K562 (cell line): ENCODE measurements around the gene ZNF66. TPM values are rescaled to one million over a fixed set of nuclear protein-coding genes. Genes with fewer than 3 reads are reported as not detected.

Experiments
- ARNT ChIP-seq, 2 experiments: fragments of 450-650 bp; IDR thresholded peaks; 2 replicates each; pipeline ENCODE4 v1.6.1; 2016; ENCODE audit warnings: mild to moderate bottlenecking in 1 of 2
- DIDO1 ChIP-seq: fragments of 450-650 bp; IDR thresholded peaks from 2 replicates; pipeline ENCODE4 v1.6.1; 2016; ENCODE audit warnings: low read depth, missing biosample characterization, missing genetic modification characterization
- FOS ChIP-seq: IDR thresholded peaks from 3 replicates; pipeline ENCODE4 v1.6.1; 2011; ENCODE audit not compliant: insufficient read length; ENCODE audit errors: extremely low read depth
- GABPB2 ChIP-seq: fragments of 250-450 bp; sonication (Bioruptor Pico); conservative IDR thresholded peaks from 2 replicates; pipeline ENCODE4 v1.5.1; 2021; ENCODE audit warnings: mild to moderate bottlenecking
- HDGF ChIP-seq: fragments of 450-650 bp; IDR thresholded peaks from 2 replicates; pipeline ENCODE4 v1.6.1; 2016
- KDM1A ChIP-seq, 2 experiments: fragments of 450-650 bp; IDR thresholded peaks; 2 replicates each; pipeline ENCODE4 v1.6.1; 2016; ENCODE audit warnings: mild to moderate bottlenecking in 2 of 2
- KDM5B ChIP-seq: fragments of 200-600 bp; sonication (generic); IDR thresholded peaks from 2 replicates; pipeline ENCODE4 v1.6.1; 2012; ENCODE audit warnings: low read depth, mild to moderate bottlenecking, moderate library complexity, low read length, control low read depth, inconsistent platforms; ENCODE audit not compliant: insufficient replicate concordance
- MECOM ChIP-seq: fragments of 250-450 bp; sonication (Bioruptor Pico); IDR thresholded peaks from 2 replicates; pipeline ENCODE4 v1.8.0; 2022; ENCODE audit warnings: inconsistent platforms
- PHF21A ChIP-seq: fragments of 450-650 bp; IDR thresholded peaks from 2 replicates; pipeline ENCODE4 v1.6.1; 2017; ENCODE audit warnings: low read depth, borderline replicate concordance
- PHTF2 ChIP-seq: fragments of 250-450 bp; sonication (Bioruptor Pico); IDR thresholded peaks from 2 replicates; pipeline ENCODE4 v1.5.0; 2021; ENCODE audit warnings: mild to moderate bottlenecking
- POLR2H ChIP-seq: IDR thresholded peaks from 2 replicates; pipeline ENCODE4 v1.6.1; 2016; ENCODE audit warnings: missing genetic modification characterization, low read depth, mild to moderate bottlenecking, control low read depth, missing compliant biosample characterization, moderate library complexity
- SMARCE1 ChIP-seq: fragments of 450-650 bp; IDR thresholded peaks from 2 replicates; pipeline ENCODE4 v1.7.1; 2016; ENCODE audit warnings: mild to moderate bottlenecking
- TBP ChIP-seq: optimal IDR thresholded peaks from 2 replicates; pipeline ENCODE3; 2011; ENCODE audit warnings: low read depth, low read length, improper control_type of control experiment
- TEAD1 ChIP-seq, 2 experiments: fragments of 450-650 bp in 1 of 2; sonication (generic) in 1 of 2; formaldehyde crosslinking; IDR thresholded peaks; 2 replicates each; pipeline versions ENCODE4 v1.4.0 to v1.8.0; 2020 to 2022; ENCODE audit warnings: mild to moderate bottlenecking in 2 of 2, missing genetic modification reagents in 1 of 2
- TGIF2 ChIP-seq: sonication (generic); formaldehyde crosslinking; IDR thresholded peaks from 2 replicates; pipeline ENCODE4 v1.8.1; 2022; ENCODE audit warnings: mild to moderate bottlenecking, missing genetic modification reagents, moderate library complexity
- ZBTB1 ChIP-seq: sonication (generic); formaldehyde crosslinking; IDR thresholded peaks from 2 replicates; pipeline ENCODE4 v1.8.1; 2023; ENCODE audit warnings: missing genetic modification reagents, low read depth, mild to moderate bottlenecking, borderline replicate concordance
- ZNF431 ChIP-seq: sonication (generic); formaldehyde crosslinking; IDR thresholded peaks from 2 replicates; pipeline ENCODE4 v1.8.0; 2022; ENCODE audit warnings: mild to moderate bottlenecking, missing genetic modification reagents
- polyA plus RNA-seq, 8 experiments: library from polyadenylated mRNA; depleted of rRNA in 4 of 8; stranded (reverse) in 5 of 8; unstranded in 3 of 8; fragments of >200 nt; fragmentation: Nextera tagmentation in 2 of 8; fragmentation: Illumina TruSeq in 1 of 8; extraction: Ambion mirVana in 2 of 8; extraction: Trizol in 1 of 8; gene quantifications; 2 replicates each; pipeline versions ENCODE4 v1.2.1 to v1.2.3, GENCODE V29; 2011 to 2014; ENCODE audit warnings: inconsistent platforms in 1 of 8, missing spikeins in 1 of 8
- total RNA-seq, 7 experiments: library from RNA; depleted of rRNA in 6 of 7; stranded (reverse); fragments of >200 nt in 6 of 7; fragmentation: Illumina TruSeq in 2 of 7; extraction: Trizol in 2 of 7; gene quantifications; 2 replicates each; pipeline versions ENCODE4 v1.2.1 to v1.2.3, GENCODE V29; 2011 to 2021; ENCODE audit warnings: low replicate concordance in 1 of 7
- TF ChIP-seq, protein P1 (sequence below): fragments of 450-650 bp; IDR thresholded peaks from 2 replicates; pipeline ENCODE4 v1.6.1; 2018; ENCODE audit warnings: mild to moderate bottlenecking, low read depth; ENCODE audit not compliant: partially characterized antibody
- TF ChIP-seq, protein P2 (sequence below), 2 experiments: fragments of 450-650 bp; formaldehyde crosslinking in 1 of 2; IDR thresholded peaks; 2 replicates each; pipeline versions ENCODE4 v1.4.0 to v1.6.1; 2014 to 2020; ENCODE audit warnings: mild to moderate bottlenecking in 2 of 2, borderline replicate concordance in 1 of 2, low read depth in 1 of 2

ZNF66 gene
- total and polyA plus RNA-seq, 9 of the 15 experiments (the other 6 are each of a cell fraction or from before 2014, with no cell fraction given) = 0.13 to 2.7 (median 1.6) TPM

DNA sequence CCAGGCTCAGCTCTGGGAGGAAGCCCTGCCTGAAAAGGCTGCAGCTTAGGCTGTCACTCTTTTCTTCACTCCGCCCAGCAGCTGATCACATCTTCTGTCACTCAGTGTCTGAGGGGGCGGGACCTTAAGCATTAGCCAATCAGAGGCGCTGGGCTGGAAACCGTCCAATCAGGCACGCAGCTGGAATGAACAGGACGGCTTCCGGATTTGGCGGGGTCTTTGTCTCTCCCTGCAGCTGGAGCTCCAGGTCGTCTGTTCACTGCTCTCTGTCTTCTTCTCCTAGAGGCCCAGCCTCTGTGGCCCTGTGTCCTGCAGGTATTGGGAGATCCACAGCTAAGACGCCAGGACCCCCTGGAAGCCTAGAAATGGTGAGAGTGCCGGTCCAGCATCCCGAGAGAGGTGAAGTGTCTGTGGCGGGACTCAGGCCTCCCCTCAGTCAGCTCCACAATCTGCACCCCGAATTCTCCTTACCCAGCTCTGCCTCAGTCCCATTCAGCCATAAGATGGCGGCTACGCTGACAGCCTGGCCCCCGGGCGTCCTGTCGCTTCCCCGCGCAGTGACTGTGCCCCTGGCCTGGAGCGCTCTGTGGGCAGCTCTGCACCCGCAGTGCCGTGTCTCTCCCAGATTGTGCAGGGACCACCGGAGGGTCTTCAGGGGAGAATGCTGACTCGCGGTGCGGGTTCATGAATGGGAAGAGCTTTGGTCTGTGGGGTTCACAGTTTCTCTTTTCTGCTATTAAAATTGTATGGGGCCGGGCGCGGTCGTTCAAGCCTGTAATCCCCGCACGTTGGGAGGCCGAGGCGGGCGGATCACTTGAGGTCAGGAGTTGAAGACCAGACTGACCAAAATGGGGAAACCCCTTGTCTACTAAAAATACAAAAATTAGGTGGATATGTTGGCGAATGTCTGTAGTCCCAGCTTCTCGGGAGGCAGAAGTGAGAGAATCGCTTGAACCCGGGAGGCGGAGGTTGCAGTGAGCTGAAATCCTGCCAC is at the start of gene ZNF66 (continued):
- TF ChIP-seq, protein P1, sequence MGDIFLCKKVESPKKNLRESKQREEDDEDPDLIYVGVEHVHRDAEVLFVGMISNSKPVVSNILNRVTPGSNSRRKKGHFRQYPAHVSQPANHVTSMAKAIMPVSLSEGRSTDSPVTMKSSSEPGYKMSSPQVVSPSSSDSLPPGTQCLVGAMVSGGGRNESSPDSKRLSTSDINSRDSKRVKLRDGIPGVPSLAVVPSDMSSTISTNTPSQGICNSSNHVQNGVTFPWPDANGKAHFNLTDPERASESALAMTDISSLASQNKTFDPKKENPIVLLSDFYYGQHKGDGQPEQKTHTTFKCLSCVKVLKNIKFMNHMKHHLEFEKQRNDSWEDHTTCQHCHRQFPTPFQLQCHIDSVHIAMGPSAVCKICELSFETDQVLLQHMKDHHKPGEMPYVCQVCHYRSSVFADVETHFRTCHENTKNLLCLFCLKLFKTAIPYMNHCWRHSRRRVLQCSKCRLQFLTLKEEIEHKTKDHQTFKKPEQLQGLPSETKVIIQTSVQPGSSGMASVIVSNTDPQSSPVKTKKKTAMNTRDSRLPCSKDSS = no peak
- no peak for TF ChIP-seq ZBTB1 (CRISPR knock-in tag)
- no peak for TF ChIP-seq TGIF2 (CRISPR knock-in tag)
- no peak for TF ChIP-seq SMARCE1
- no peak for TF ChIP-seq KDM1A (IDR thresholded peaks at IDR 0.05)
- no peak for TF ChIP-seq PHTF2 (CRISPR knock-in tag)
- TF ChIP-seq ZNF431 (CRISPR knock-in tag) = no peak
- no peak for TF ChIP-seq DIDO1 (tag)
- TF ChIP-seq, protein P2, sequence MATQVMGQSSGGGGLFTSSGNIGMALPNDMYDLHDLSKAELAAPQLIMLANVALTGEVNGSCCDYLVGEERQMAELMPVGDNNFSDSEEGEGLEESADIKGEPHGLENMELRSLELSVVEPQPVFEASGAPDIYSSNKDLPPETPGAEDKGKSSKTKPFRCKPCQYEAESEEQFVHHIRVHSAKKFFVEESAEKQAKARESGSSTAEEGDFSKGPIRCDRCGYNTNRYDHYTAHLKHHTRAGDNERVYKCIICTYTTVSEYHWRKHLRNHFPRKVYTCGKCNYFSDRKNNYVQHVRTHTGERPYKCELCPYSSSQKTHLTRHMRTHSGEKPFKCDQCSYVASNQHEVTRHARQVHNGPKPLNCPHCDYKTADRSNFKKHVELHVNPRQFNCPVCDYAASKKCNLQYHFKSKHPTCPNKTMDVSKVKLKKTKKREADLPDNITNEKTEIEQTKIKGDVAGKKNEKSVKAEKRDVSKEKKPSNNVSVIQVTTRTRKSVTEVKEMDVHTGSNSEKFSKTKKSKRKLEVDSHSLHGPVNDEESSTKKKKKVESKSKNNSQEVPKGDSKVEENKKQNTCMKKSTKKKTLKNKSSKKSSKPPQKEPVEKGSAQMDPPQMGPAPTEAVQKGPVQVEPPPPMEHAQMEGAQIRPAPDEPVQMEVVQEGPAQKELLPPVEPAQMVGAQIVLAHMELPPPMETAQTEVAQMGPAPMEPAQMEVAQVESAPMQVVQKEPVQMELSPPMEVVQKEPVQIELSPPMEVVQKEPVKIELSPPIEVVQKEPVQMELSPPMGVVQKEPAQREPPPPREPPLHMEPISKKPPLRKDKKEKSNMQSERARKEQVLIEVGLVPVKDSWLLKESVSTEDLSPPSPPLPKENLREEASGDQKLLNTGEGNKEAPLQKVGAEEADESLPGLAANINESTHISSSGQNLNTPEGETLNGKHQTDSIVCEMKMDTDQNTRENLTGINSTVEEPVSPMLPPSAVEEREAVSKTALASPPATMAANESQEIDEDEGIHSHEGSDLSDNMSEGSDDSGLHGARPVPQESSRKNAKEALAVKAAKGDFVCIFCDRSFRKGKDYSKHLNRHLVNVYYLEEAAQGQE (IDR thresholded peaks at IDR 0.05; ENCODE audit: borderline replicate concordance) = no peak
- TF ChIP-seq, protein P2 (CRISPR knock-in tag; IDR thresholded peaks at IDR 0.05; ENCODE audit: low read depth) = no peak
- no peak for TF ChIP-seq PHF21A
- TF ChIP-seq TBP = peak; percentile 50
- TF ChIP-seq GABPB2 (CRISPR knock-in tag) = no peak
- no peak for TF ChIP-seq MECOM (CRISPR knock-in tag)
- TF ChIP-seq FOS = peak; percentile 86
- TF ChIP-seq TEAD1 (CRISPR knock-in tag; IDR thresholded peaks at IDR 0.05) = no peak
- no peak for TF ChIP-seq ARNT (IDR thresholded peaks at IDR 0.05)
- no peak for TF ChIP-seq POLR2H (tag)
- no peak for TF ChIP-seq HDGF
- peak; percentile 74 for TF ChIP-seq KDM5B
